ENCODE results near the gene EID3. TPM values are rescaled to one million over a fixed set of nuclear protein-coding genes. Genes with fewer than 3 reads are reported as not detected.
A peak's percentile ranks its signal among the peaks of the same experiment; 100 is the strongest.
"Not testable (repeated sequence)": the region's sequence is repeated elsewhere in the genome, so short reads cannot be mapped to it uniquely, and the experiment has no call there.

The EID3 gene
- polyA plus RNA-seq, 4 donors = 4.0 to 5.3 (median 4.8) TPM

DNA sequence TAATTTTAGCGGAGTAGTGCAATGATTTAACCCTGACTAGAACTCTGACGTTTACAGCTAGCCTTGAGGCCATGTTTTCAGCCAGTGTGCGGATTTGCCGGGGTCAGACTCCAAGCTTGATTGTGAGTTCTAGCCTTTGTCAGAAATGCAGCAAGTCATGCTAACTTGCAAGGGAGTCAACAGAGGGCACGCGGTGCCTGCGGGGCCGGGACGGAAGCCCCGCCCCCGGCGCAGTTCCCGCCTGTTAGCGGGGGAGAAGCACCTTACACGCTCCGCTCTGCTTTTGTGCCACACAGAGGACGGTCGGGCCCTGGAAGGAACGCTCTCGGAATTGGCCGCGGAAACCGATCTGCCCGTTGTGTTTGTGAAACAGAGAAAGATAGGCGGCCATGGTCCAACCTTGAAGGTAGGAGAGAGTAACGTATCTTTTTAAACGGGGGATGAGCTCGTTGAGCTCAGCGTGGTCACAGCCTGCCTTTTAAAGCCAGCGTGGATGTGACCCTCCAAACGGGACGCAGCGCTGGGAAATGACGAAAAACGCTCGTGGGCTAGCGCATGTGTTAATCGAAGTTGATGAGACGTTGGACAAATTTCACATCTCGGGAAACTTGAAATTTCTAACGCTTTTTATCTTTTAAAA, 14.8 kb upstream of the EID3 start:
- DNase-seq (ENCODE audit: low read depth in 4 of 4, low spot score in 2 of 4) = peak; percentile 70 to 81 (median 76)

DNA sequence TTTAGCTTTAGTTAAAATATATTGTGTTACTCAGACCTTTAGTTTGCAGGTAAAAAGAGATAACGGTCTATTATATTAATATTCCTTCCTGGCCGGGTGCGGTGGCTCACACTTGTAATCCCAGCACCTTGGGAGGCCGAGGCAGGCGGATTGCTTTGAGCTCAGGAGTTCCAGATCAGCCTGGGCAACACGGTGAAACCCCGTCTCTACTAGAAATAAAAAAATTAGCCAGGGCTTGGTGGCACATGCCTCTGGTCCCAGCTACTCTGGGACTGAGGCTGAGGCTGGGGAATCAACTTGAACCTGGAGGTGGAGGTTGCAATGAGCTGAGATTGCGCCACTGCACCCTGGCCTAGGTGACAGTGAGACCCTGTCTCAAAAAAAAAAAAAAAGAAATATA, 13.2 kb upstream of the EID3 start:
- DNase-seq (ENCODE audit: low read depth in 4 of 4, low spot score in 2 of 4) = no peak

DNA sequence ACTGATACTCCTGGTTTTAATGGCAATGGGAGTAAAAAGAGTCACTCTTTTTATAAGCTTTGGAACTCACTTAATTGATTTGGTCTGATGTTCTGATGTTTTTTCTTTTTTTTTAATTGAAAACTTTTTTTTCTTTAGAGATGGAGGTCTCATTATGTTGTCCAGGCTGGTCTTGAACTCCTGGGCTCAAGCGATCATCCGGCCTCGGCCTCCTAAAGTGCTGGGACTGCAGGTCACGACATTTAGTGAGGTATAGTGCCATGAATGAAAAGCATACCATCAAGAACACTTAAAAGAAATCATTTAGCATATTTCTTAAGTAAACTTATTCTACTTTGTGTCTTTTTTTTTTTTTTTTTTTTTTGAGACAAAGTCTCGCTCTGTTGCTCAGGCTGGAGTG, 12.7 kb upstream of the EID3 start:
- DNase-seq (ENCODE audit: low read depth in 4 of 4, low spot score in 2 of 4) = no peak

DNA sequence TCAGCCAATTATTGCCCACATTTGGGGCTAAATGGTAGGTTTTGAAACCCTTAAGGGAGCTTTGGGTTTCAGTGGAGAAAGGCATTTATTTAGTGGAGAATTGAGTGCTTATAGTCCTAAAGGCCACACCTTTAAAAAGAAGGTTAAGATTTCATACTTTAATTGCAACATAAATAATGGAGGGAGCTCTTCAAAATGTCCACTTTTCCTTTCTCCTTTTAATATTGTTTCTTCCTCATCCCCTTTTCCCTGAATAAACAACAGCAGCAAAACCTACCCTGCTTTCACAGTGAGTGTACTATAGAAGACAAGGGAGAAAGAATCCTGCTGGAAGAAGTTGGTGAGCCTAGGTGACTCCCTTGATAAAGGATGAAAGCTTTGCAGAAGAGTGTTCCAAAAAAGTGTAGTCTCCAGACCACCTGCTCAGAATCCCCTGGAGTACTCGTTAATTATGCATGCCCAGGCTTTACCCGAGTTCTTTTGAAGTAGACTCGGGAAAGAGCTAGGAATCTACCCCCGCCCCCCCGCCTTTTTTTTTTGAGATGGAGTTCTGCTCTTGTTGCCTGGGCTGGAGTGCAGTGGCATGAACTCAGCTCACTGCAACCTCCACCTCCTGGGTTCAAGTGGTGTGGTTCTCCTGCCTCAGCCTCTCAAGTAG, 11.5 kb upstream of the EID3 start:
- no peak for DNase-seq (ENCODE audit: low read depth in 4 of 4, low spot score in 2 of 4)

DNA sequence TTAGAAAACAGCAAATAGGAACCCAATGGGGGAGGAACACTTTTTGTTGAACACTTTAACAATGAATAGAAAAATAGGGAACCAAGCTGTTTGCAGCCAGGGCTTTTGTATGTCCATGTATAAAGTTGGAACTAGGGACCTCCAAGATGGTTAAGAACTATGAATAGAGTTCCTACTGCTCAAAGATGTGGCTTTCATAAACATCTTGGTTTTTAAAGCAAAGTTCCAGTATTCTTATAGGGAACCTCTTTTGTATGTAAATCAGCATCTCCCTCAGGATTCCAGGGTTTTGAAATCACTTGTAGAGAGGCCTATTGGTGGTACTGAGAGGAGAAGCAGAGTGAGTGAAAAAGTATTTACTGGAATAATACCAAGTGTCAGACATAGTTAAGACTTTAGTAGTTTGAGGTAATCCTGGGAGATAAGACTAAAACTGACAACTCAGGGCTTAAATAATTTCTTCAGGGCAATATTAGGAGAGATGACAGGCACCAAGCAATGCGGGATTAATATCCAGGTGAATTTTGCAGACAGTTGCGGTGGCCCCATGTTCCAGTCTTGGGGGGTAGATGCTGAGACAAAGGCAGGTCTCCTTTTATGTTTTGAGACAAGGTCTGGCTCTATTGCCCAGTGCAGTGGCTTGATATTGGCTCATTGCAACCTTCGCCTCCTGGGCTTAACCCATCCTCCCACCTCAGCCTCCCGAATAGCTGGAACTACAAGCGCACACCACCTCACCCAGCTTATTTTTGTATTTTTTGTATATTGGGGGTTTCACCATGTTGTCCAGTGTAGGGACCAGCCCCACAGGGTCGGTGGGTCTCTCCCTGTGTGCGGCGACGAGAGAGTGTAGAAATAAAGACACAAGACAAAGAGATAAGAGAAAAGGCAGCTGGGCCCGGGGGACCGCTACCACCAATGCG, 10.4 kb upstream of the EID3 start:
- no peak for DNase-seq (ENCODE audit: low read depth in 4 of 4, low spot score in 2 of 4)

DNA sequence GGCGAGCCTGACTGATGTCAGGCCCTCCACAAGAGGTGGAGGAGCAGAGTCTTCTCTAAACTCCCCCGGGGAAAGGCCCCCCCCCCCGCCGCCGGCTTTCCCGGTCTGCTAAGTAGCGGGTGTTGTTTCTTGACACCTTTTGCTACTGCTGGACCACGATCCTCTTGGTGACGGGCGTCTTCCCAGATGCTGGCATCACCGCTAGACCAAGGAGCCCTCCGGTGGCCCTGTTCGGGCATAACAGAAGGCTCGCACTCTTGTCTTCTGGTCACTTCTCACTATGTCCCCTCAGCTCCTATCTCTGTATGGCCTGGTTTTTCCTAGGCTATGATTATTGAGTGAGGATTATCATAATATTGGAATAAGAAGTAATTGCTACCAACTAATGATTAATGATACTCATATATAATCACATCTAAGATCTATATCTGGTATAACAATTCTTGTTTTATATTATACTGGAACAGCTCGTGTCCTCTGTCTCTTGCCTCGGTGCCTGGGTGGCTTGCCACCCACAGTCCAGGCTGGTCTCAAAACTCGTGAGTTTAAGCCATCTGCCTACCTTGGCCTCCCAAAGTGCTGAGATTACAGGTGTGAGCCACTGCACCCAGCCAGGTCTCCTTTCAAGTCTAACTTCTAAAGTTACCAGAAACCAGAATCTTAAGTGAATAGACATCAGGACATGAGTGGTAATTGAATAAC, 9.2 kb upstream of the EID3 start:
- not testable (repeated sequence) for DNase-seq (ENCODE audit: low read depth in 4 of 4, low spot score in 2 of 4)

DNA sequence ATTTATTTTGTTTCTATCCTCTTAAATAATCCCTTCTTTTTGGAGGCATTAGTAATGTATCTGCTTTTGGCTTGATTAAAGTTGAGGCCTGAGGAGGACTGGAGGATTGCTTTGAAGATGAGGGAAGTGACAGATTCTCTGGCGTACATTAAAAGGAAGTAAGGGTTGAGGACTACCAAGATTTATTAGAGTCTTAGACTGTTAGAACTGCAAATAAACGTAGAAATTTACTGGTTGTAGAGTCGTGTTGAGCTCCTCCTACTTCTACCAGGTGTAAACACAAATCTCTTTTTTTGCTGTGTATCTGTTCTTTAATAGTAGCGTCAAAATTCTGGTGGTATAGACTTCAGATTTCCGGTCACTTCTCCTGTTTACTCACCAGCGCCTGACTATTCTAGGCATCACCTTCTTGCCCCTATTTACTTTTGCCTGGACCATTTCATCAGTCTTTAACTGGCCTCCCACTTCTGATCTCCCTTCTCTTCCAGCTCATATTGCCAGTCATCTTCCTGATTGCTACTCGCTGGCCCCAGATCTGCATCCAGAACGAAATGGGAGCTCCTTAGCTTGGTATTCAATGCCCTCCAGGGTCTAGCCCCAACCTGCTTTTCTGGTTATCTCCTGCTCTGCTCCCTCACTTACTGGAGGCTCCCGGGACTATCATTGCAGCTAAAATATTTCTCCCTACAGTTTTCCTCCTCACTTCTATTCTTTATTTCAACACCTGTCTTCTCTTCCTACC, 8.4 kb upstream of the EID3 start:
- DNase-seq (ENCODE audit: low read depth in 4 of 4, low spot score in 2 of 4) = no peak

DNA sequence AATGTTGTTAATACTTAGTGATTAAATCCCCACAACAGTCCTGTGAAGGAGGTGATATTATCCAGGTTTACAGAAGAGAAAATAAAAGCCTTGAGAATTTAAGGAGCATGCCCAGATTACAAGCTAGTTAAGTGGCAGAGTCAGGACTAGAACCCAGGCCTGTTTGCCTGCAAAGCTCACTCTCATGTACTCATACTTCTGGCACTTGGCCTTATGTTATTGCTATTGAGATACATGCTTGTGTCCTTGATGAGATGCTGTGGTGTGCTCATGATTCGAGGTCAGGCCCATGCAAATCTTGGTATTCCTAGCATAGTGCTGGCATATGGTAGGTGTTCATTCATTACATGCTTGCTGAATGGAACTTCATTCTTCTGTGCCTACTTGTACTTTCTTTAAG, 7.6 kb upstream of the EID3 start:
- no peak for DNase-seq (ENCODE audit: low read depth in 4 of 4, low spot score in 2 of 4)

DNA sequence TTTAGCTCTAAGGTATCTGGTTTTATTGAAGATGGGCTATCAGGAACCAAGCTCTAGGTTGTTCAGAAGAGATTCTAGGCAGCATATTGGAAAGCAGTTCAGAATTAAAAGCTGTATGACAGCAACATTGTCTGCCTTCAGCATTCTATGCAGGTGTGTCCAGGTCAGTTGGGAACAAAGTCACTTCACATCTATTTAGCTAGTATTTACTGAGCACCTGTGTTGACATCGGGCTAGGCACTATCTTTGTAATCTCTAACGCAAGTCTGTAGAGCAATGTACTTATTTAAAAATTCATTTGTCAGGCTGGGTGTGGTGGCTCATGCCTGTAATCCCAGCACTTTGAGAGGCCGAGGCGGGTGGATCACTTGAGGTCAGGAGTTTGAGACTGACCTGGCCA, 6.8 kb upstream of the EID3 start:
- no peak for DNase-seq (ENCODE audit: low read depth in 4 of 4, low spot score in 2 of 4)

DNA sequence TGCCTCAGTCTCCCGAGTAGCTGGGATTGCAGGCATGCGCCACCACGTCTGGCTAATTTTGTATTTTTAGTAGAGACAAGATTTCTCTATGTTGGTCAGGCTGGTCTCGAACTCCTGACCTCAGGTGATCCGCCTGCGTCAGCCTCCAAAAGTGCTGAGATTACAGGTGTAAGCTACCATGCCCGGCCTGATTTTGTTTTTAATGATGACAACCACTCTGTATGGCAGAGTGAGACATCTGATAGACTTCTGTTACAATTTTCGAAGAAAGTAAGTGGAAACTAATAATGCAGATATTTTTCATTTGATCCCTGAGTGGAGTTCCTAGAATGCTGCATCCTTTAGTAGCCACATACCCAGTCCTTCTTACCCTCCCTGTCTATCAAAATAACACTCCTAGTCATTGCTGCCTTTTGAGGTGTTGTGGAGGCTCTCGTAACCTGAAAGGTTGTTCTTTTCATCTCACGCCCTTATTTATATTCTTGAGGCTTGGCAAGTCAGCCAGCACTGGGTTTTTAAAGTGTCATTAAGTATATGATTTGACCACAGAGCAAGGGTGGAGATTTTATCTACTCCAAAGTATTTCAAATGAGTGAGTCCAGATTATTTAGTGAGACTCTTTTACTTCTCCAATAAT, 5.9 kb upstream of the EID3 start:
- DNase-seq (ENCODE audit: low read depth in 4 of 4, low spot score in 2 of 4) = no peak

DNA sequence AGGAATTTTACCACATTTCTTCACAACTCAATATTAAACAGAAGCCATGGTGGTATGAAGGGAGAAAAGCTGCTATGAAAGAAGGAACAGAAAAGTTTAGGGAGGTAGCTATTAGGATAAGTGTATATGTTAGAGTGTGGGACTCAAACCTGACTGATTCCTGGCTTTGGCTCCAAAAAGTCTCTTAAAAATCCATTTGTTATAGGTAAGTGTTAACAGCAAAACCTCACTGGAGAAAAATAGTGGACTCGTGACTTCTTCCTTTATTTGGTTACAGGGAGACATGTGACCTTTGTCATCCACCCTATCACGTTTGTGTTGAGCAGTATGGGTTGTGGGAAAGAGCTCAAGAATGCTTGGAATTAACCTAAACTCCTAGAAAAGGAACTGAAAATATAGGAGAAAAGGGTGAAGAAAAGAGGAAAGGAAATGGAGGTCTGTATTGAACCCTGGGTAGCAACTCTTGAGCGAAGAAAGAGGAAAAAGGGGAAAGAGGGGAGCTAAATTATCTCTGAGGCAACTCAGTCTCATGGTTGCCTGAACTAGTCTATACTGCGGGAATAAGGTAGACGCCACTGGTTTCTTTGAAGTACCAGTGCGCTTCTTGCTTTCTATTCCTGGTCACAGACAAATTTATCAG, 3.6 kb upstream of the EID3 start:
- no peak for DNase-seq (ENCODE audit: low read depth in 4 of 4, low spot score in 2 of 4)

DNA sequence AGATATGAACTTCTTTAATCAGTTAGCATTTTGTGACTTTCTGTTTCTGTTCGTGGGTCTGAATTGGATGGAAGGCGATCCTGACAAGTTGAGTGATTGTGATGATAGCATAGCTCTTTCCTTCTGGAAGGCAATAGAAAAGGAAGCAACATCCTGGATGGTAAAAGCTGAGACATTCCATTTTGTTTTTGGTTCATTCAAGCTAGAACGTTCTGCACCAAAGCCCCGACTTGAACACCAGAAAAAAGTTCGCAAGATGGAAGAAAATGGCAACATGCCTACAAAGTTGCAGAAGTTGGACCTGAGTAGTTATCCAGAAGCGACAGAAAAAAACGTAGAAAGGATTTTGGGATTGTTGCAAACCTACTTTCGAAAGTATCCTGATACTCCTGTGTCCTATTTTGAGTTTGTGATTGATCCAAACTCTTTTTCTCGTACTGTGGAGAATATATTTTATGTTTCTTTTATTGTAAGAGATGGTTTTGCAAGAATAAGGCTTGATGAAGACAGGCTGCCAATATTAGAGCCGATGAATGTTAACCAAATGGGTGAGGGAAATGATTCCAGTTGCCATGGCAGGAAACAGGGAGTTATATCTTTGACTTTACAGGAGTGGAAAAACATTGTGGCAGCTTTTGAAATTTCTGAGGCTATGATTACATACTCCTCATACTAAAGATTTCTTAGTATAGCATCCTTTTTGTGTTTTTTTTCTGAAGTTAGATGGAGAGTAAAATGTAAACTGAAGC, 896 bp downstream of the EID3 start:
- DNase-seq (ENCODE audit: low read depth in 4 of 4, low spot score in 2 of 4) = no peak

DNA sequence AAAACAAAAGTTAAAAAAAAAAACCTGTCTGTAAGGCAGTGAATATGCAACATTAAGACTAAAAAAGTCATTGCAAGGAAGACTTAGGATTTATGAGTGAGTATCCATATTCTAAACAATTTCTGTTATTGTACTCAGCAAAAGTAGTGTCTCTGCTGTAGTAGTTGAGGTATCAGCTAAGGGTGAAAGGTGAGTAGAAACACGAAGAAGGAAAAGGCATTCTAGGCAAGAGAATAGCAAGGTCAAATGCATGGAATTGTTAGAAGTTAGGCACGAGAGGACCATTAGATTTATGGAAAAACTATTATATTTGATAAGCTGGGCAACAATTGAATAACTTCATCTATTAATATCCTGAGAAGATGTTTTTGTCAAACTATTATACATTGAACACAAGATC, 1.8 kb downstream of the EID3 start:
- DNase-seq (ENCODE audit: low read depth in 4 of 4, low spot score in 2 of 4) = no peak

DNA sequence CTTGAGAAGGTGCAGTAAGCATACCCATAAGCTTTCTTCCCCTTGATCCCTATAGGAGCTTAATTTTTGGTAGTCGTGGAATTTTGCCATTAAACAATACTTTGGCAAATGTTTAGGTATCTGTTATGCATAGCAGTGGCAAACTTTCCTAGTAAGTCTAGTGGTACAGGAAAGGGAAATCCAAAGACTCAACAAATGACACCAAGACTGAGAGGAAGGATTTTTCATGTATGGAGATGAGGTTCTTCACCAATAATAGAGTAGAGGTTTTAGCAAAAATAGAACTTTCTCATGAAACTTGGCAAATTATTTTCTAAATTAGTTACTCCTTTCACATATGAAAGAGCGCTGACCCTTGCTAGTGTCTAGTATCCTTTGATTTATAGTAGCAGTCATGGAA, 2.8 kb downstream of the EID3 start:
- no peak for DNase-seq (ENCODE audit: low read depth in 4 of 4, low spot score in 2 of 4)

DNA sequence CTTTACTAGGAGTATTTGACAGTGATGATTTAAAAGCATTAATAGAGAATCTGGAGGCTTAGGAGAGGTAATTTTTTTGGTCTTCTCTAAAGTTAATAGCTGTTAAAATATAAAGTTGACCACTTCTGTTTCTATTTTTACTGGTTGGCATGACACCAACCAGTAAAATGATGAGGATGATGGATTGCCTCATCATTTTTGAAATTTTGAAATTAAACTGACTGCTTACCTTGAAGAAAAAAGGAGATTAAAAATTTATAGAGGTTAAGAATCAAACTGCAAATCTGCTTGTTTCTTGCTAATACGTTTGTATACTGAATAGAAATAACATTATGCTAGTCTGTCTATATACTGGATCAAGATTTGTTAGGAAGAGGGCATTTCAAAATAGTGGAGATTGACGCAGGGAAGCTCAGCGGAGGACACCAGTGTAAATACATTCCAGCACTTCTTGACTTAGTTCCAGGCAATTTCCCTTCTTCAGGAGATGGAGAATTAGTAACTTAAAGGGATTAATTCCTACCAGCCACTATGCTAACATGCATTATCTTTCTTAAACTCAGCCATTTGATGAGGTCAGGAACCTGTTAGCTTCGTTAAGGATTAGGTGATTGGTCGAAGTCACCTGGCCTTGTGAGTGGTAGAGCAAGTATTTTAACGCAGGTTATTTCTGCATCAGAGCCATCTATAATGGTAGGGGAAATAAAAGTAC, 3.6 kb downstream of the EID3 start:
- no peak for DNase-seq (ENCODE audit: low read depth in 4 of 4, low spot score in 2 of 4)

DNA sequence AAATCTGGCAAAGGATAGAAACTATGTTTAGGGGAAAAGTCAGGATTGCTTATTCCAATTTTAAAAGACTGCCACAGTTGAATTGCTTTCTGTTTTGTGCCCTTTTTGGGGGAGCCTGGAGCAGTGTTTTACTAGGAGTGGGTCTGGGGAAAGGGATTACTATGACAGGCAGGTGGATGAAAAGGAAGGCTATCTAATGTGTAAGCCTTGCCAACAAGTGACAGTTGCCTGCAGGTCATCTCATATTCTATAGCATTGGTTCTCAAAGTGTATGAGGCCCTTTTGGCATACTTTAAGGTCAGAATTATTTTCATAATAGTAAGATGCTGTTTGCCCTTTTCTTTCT, 4.1 kb downstream of the EID3 start:
- no peak for DNase-seq (ENCODE audit: low read depth in 4 of 4, low spot score in 2 of 4)

DNA sequence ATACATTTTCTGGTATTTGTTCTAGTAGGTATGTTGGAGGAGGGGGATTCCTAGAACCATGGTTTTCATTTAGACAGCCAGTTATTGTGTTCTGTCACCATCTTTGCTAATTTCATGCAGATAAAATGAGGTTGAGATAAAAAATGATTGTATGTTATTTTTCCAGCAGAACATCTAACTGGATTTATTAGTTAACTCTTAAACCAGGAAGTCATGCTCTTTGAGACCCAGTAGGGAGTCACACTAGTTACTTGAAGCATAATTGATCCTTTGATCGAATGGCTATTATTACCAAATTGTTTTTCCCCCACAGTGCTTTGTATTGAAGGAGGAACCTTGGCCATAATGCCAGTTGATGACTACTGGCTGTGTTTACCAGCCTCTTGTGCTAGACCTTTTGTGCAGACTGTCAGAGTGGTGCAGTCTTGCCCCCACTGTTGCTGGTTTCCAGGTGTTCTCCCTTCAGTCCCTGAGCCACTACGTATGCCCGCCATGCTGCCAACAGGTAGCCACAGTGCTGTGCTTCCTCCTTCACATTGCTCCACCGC, 6.0 kb downstream of the EID3 start:
- no peak for DNase-seq (ENCODE audit: low read depth in 4 of 4, low spot score in 2 of 4)
